ENCODE data around the gene SH3BP4.

Gene SH3BP4

DNA sequence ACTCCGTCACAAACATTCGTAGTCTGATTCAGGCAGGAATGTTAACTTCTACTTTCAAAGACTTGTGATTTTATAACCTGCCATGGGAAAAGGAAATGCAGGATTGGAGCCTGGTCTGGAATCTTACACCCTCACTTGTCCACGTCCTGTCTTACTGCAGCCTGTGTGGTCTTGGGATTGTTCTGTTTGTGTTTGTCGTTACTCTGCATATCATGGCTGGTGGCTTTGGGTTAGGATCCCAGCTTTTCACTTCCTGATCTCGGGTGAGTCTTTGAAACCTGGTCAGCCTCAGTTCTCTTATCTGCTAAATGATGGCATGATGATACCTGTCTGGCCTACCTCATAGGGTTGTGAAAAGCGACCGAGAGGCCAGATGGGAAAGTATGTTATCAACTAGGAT is 34.6 kb downstream of the SH3BP4 start:
- no peak for DNase-seq

DNA sequence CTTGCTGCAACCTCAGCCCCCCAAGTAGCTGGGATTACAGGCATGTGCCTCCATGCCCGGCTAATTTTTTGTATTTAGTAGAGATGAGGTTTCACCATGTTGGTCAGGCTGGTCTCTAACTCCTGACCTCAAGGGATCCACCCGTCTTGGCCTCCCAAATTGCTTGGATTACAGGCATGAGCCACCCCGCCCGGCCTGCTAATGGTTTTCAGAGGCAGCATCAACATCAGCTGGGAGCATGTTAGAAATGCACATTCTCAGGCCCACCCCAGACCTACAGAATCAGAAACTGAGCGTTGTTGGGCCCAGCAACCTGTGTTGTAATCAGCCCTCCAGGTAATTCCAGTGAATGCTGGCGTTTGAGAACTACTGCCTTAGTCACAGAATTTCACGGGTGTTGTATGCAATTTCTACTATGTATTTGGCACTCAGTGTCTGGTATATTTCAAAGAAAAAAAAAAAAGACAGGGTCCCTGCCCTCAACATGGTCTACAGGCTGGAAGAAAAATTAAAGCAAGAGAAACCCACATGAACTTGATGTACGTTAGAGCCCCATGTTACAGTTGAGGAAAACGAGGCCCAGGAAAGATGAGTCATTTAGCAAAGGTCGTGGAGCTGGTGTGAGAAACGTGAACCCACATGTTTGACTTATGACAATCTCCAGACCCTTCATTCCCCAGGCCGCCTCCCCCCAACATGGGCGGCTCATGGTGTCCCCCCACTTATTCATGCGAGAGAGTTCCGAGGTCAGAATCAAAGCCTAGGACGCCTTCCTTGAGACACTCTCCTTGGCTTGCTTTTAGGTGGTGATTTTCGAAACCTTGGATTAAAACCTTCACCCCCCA is 35.3 kb downstream of the SH3BP4 start:
- DNase-seq: no peak

DNA sequence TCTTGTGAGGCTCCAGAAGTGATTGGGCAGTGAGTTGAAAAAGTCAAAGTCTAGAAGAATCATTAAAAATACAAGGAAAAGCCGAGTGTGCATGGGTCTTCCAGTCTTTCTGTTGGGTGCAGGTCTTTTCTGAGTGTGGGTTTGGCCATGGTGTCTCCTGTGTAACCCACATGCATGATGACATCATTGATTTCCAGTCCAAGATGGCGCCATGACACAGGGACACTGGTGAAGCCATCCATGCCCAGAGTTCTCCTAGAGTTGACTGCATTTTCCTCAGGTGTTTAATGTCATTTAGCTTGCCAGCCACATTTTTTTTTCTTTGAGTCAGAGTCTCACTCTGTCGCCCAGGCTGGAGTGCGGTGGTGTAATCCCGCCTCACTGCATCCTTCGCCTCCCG is 35.9 kb downstream of the SH3BP4 start:
- no peak for DNase-seq

DNA sequence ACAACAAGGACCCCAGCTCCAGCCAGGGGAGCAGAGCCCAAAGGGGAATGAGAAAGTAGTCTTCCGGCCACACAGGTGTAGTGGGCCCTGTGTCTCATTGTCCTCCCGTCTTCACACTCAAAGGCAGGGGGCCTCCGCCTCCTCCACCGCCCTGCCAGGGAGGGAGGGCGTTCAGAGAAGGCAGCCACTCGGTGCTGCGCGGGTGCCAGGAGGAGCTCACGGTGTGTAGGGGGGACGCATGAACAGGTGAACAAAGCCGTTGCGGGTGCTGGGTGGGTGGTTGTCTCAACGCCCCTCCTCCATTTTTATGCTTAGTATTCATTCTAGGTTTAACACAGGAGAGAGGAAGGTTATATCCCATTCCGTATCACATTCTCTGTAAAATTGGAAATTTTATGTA is 36.7 kb downstream of the SH3BP4 start:
- DNase-seq: no peak

DNA sequence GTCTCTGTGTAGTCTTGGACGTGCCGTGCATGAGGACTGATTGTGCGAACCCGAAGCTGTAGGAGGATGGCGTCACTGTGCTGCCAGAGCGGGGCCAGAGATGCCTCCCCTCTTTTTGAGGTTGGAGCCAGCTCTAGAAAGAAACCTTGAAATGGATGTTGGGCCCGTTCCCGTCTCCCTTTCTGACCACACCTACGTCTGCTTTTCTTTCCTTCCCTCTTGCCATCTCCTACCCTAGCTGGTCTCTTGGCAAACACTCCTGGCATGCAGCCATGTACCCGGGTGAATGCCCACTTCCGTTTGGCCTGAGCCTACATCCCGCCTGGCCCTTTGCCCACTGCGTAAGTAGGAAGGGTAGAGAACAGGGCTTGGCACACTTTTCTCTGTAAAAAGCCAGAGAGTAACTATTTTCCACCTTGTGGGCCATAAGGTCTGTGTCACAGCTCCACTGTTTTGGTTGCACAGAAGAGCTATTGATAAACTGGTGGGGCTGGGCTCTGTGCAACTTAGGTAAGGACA is 37.4 kb downstream of the SH3BP4 start:
- DNase-seq: no peak

DNA sequence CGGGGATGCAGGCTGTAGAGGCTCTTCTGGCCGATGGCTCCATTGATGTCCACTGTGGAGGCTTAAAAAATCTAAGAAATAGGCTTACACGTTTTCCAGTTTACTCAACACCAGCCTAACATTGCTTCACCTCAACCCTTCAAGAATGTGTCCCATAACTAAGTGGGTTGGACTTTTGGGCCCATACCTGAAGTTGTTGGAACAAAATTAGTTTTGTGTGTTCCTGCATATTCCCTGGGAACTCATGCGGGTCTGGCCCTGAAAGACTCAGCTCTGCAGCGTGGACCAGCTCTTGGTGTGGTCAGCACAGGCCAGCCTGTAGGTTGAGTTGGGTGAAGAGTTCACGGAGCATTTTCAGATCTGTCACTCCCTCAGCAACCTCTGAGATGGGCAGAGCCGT is 38.5 kb downstream of the SH3BP4 start:
- no peak for DNase-seq

DNA sequence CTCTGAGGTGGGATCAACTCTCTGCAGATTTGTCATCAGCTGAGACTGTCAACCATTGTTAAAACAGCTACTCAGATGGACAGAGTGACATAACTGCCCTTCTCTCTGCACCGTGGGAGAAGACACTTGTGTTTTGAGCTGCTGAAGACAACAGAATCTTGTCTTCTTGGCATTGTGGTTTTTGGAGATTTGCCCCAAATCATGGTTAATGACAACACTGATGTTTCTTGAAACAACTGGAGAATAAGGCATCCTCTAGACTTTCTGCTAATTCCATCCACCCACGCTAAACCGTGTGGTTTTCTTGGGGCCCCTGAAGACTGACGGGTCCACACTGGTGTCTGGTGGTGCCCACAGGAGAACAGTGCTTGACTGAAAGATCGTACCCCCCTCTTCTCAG is 39.5 kb downstream of the SH3BP4 start:
- DNase-seq: no peak

DNA sequence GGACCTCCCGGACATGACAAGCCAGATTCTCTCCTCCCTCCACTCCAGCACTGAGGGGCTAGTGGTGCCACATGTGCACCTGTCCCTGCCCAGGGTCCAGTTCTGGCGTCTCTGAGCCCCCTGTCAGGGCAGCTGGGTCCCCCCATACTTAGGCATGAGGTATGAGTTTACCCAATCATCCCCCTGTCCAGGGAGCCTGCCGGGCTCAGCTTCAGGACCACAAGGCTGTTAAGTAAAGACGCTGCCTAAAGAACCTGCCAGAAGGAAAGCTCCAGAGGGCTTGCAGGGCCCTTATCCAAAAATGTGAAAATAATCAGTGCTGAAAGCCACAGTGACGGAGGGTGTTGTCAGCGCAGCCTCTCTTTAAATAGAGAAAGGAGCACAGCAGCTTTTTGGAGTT is 40.0 kb downstream of the SH3BP4 start:
- no peak for DNase-seq

DNA sequence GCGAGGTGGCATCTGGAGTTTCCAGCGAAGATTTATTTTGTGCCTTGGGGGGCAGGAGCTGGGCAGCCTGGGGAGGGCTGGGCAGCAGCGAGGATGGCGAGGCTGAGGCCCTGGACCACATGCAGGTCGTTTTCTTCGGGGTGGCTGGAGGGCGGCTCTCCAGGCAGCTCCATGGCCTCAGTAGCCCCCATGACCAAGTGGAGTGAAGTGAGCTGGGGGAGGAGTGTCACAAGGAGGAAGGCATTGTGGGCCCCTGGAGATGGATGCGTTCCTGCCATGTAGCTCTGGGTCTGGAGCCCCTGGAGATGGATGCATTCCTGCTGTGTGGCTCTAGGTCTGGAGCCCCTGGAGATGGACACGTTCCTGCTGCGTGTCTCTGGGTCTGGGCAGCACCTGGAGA is 40.4 kb downstream of the SH3BP4 start:
- DNase-seq: no peak

DNA sequence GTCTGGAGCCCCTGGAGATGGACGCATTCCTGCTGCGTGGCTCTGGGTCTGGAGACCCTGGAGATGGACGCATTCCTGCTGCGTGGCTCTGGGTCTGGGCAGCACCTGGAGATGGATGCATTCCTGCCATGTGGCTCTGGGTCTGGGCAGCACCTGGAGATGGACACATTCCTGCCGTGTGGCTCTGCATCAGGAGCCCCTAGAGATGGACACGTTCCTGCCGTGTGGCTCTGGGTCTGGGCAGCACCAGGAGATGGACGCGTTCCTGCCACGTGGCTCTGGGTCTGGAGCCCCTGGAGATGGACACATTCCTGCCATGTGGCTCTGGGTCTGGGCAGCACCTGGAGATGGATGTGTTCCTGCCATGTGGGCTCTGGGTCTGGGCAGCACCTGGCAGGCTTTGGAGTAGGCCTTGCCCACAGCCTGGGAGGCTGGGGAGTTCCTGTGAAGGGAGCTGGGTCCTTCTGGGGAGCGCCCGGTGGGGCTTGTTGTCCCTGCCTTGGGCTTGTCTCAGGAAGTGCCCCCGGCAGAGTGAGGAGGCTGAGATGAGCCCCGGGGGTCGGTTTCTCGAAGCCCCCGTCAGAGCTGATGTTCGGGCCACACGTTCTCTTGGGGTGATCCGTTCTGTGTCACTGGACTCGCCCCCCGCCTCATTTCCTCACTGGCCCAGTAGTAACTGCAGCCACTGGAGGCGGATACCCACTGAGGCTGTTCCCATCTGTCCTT is 41.0 kb downstream of the SH3BP4 start:
- no peak for DNase-seq

DNA sequence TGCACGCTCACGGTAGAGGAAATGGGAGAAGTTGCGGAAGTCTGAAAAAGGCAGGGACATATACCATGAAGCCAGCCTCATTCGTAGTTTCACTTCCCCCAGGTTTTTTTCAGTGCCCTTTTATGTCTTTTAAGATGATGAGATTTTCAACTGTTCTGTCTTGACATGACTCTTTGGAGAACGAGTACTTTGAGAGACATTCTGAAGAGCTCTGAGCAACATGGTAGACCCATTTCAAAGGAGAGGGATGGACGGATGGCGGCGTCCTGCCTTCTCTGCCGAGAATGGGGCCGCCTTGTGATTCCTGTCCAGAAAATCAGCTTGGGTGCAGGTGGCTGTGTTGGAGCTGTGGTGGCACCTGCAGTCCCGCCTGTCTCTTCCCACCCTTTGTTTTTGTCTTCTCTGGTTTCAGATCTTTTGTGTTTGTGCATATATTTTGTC is 41.7 kb downstream of the SH3BP4 start:
- DNase-seq: no peak

DNA sequence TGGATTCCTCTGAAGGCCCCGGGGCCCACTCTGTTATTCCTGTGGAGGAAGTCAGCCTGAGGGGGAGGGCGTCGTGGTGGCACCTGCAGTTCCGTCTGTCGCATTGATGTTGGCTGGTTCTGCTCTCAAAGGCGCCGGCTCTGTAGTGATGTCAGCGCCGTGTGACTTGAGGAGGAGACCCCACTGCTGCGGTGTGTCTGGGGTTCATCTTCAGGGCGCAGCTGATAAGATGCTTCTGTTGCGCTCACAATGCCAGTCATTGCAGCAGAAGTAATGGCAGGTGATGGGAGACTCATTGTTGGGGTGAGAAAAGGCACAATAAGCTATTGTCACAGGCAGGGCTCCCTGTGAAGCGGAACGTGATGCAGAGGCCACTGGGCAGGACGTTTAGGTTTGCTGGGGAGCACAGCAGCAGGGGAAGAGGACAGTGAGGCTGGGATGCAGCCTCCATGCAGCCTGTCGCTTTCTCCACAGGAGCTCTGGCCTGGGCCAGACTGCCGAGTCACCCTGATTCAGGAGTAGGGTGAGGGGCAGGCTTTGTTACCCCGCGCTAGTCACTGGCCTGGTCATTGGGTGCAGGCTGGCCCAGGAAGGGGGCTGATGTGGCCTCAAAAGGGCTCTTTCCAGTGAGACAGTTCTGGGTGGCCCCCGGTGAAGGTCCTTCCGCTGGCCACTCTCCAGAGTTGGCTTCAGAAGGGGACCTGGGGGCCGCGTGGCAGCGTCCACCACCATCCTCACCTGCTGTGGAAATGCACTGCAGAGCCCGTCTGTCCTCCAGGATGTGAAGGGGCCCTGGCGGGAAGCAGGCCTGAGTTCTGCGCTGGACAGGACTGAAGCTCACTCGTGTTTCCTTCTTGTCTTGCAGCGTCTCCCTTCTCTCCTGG is 42.9 kb downstream of the SH3BP4 start:
- DNase-seq: no peak

DNA sequence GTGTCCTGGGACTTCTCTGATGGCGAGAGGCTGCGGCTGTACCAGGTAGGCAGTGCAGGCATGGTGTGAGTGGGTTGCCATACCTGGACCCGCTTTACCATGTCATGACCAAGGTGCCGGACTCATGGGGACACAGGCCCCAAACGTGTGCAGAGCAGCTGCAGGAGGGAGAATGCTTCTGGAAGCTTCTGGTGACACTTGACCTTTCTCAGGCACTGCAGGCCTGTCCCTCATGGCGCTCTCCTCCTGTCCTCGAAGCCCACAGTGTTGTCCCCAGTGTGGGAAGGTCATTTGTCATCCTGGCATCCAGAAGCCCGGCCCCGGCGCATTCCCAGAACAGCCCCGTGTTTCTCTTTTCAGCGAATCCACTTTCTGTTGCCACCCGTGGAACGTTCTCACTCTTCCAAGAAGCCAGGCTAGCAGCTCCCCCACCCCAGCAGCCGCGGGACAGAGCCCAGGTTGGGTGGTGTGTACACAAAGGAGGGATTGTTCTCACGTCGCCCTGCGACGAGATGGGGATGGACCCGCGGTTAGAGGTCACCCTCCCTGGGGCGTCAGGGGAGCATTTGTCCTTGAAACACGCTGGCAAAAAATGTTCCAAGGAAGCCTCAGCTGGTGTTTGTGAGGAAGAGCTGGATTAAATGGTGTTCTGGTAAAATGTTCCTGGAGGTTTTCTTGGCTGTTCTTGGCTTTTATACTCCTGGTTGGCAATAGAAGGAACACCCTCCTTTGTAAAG is 43.7 kb downstream of the SH3BP4 start:
- no peak for DNase-seq

DNA sequence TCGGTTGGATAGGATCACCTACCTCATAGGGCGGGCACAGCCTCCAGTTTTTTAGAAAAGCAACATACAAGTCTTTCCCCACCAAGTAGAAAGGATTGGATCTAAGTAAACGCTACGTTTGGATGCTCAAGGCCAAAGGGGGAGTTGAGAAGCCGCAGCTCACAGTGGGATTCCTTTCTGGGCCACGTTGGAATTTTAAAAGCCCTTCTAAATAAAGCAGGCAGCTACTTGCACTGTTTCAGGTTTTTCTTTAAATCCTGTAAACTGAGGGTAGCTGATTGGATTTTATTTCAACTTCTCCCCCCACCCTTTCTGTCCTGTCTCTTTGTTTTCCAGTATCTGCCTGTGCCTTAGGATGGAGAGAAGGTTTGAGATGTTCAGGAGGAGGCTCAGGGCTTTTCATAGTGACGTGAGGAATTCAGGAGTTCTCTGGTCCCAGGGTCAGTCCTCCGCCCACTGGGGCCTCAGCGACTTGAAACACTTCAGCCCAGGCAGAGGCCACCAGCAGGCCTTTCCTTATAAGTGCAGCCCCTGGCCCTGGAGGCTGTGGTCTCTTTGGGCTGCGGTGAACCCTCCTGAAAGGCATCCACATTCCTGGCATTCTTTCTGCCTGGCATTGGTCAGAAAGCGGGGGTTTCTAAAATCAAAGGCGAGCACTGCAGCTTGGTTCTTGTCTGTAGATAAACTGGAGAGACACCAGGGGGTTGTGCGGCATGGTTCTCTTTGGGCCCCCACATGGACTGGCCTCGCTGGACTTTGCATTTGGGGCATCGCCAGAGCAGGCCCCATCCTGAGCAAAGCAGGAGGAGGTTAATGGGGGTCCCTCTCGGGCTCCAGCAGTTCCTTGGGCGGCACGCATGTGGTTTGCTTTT is 44.5 kb downstream of the SH3BP4 start:
- DNase-seq: no peak

DNA sequence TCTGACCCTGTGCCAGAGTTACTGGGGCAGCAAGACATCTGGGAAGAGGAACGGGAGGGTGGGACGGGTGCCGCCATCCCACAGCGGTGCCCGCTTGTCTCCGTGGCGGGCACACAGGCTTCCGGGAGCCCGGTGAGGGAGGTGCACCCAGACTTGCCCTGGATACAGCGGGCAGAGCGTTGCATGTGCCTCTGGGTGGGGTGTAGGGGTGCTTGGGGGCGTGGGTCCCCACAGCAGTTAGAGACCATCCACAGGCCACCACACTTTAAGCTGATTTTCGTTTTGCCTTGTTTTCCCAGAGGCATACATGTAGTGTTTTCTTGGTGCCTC is 45.1 kb downstream of the SH3BP4 start:
- DNase-seq: no peak

DNA sequence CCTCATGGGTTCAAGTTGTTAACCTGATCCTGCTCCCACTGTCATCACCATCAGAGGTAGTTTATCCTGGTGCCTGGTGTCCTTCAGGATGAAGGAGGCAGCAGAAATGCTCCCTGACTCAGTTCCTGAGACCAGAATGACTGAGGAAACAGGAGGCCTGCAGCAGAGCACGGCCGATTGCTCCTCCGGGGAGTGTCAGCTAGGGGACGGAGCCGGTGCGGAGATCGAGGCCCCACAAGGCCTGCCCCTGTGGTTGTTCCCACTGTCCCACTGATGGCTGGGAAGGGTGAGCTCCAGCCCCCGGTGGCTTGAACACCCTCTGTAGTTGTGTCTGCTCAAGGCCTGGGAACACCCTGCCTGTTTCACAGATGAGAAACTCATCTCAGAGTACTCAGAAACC is 45.6 kb downstream of the SH3BP4 start:
- no peak for DNase-seq

DNA sequence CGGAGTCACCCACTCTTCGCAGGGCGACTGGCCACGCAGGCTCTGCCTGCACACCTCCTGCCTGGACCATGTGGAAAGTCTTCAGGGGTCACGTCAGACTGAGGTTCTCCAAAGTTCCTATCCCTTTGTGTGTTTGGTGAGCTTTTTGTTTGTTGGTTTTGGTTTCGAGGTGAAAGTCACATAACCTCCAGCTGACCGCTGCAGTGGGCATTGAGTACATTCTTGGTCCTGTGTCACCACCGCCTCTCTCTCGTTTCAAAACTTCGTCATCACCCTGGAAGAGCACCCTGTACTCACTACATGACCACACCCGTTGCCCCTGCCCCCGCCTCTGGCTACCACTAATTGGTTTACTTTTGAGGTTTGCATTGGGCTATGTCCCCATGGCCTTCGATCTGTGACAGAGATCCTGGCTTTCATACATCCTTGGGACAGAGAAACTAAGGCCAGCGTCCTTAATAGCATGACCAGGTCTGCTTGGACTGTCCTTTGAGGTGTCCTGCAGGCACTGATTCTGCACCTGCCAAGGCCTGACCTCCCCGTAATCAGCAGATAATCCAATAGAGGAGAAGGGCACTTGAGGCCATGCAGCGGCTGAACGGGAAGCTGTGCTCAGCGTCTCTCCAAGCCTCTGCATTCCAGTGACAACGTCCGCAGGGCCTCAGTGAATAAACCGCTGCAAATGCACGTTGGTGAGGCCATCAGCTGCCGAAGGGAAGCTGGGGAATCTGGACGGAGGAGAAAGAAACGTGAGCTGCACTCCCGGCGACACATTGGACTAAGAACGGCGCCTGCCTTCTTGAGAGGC is 46.8 kb downstream of the SH3BP4 start:
- DNase-seq: no peak

DNA sequence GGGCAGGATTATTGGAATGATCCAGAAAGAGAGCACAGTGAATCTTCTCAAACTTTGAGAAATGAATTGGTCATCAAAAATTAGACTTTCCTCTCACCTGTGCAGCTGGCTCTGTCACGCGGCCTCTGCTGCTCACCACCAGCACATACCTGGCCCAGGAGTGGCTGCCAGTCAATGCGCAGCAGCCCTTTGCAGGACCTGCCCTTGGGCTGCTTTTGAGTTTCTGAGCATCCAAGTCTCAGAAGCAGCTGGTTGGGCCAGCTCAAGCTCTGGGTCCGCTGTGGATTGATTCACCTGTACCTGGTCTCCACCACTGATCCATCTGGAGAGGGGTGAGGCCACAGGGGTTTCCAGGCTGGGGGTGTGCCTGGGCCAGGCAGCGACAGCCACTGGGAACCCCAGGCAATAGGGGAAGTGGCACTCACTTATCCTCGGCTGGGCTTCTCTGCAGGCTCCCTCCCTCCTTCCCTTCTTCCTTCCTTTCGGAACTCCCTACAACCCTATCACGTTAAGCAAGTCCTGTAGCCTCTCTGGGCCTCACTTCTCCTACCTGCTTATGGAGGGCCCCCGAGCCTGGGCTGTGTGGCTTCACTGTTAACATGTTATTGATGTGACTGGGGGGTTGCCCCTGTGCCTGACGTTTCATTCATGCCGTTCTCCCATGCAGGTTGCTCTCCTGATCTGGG is 48.1 kb downstream of the SH3BP4 start:
- no peak for DNase-seq

DNA sequence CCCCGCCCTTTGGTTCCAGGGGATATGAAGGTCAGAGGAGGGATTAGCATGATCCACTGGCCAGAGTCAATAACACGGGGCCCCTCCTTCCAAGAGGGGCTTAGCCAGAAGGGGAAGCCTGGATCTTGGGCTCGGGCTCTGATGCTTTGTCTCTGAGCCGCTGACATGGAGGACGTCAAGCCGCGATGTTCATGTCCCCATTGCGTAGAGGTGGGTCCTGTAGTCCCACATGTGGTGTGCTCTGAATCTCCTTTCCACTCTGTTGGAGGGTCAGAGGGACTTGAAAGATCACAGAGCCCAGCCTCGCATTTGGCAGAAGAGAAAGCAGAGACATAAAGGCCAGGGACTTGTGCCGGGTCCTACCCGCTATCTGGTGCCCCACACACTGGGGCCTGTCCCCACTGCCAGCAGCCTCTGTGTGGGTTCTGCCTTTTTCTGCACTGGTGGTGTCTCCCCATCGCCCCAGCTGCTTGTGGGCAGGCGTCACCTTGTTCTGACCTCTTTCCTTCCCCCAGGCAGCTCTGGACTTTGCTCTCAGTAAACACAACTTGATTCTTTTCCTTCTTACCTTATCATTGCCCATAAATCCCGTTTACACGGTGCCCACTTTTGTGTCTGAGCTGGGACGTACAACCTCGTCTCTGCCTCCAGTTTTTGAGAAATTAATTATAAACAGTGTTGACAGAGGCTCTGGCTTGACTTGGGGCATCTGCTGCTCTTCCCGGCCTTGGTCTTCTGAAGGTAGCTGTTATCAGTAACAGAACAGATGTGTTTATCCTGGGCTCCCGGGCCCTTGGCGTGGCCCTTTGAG is 48.8 kb downstream of the SH3BP4 start:
- DNase-seq: no peak
